RPMI7951 (cell line): Measurements from ENCODE around the gene RRBP1. TPM values are rescaled to one million over a fixed set of nuclear protein-coding genes. Genes with fewer than 3 reads are reported as not detected.
"Not testable (repeated sequence)": the region's sequence is repeated elsewhere in the genome, so short reads cannot be mapped to it uniquely, and the experiment has no call there.

Experiments
- DNase-seq: peaks from one replicate; pipeline ENCODE4 v3.0.0-alpha.2; 2012; ENCODE audit warnings: low read depth
- total RNA-seq: library from RNA; depleted of rRNA; stranded (reverse); fragments of >200 nt; shearing (Covaris generic); gene quantifications from 2 replicates; pipeline ENCODE4 v1.2.3, GENCODE V29; 2014

RRBP1 gene
- total RNA-seq, 1 experiment from 2014 or later = 86.9 TPM

GRCh38 chr20:17662333-17663039 lies 19.6 kb downstream of the RRBP1 start:
- peak; percentile 96 for DNase-seq

- DNase-seq = no peak
These were observed 20.8 kb downstream of the RRBP1 start for GRCh38 chr20:17661121-17661744.

DNA sequence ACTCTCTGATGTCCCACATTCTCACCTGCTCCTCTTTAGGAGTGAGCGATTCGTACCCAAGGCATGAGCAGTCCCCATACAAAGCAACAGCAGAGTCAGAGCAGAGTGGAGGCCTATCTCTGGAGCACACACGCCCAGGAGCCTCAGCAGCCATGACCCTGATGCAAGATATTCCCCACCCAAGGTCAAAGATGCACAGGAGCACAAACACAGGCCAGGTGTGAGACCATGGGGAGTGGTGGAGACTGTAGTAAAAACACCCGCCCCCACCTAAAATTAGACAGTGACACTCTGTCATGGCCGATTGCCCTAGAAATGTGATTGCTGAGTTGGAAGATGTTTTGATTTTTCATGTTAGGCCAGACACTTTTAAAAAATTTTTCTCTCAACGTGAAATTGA lies 21.4 kb downstream of the RRBP1 start:
- no peak for DNase-seq

GRCh38 chr20:17659801-17660200 lies 22.2 kb downstream of the RRBP1 start:
- no peak for DNase-seq

DNA sequence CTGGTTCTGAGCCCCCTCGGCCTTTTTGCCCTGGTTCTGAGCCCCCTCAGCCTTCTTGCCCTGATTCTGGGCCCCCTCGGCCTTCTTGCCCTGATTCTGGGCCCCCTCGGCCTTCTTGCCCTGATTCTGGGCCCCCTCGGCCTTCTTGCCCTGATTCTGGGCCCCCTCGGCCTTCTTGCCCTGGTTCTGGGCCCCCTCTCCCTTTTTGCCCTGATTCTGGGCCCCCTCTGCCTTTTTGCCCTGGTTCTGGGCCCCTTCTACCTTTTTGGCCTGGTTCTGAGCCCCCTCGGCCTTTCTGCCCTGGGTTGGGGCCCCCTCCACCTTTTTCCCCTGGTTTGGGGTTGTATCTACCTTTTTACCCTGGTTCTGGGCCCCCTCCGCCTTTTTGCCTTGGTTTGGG lies 22.7 kb downstream of the RRBP1 start:
- not testable (repeated sequence) for DNase-seq

DNA sequence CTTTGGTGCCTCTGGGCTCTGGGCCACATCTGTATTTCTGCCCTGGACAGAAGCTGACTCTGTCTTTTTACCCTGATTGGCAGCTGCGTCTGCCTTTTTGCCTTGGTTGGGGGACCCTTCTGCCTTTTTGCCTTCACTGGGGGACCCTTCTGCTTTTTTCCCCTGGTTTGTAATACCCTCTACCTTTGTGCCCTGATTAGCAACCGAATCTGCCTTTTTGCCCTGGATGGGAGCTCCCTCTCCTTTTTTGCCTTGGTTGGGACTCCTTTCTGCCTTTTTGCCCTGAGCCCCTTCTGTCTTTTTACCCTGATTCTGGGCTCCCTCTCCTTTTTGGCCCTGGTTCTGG lies 23.4 kb downstream of the RRBP1 start:
- no peak for DNase-seq

DNA sequence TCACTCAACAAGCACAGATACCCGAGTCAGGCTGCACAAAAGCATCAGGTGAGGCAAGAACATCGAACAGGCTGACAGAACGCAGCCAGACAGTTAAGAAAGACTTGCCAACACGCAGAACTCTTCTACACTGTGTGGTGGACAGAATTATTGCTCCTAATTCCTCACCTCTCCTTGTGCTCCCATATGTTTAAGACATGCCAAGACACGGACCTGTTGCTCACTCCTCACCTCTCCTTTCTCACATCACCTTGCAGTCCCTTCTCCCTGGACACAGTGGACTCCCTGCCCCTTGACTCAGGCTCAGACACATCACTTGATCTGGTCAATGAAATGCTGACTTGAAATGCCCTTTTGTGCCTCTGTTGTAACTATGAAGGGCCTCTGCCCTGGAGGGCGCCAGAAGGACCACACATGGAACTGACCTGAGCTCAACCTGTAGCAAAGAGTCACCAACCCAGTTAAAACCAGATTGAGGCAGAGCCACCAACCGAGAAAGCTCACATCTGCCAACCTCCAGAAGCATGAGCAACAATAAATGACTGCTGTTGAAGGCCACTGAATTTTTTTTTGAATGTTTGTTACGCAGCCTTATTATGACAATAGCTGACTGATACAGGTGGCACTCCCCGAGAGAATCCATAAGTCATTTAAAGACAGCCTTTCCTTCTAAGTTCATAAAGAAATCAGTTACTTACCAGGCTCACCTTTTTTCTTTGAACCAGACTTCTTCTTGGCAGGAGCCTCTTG lies 24.0 kb downstream of the RRBP1 start:
- DNase-seq = no peak

GRCh38 chr20:17657079-17657825 lies 24.8 kb downstream of the RRBP1 start:
- no peak for DNase-seq

DNA sequence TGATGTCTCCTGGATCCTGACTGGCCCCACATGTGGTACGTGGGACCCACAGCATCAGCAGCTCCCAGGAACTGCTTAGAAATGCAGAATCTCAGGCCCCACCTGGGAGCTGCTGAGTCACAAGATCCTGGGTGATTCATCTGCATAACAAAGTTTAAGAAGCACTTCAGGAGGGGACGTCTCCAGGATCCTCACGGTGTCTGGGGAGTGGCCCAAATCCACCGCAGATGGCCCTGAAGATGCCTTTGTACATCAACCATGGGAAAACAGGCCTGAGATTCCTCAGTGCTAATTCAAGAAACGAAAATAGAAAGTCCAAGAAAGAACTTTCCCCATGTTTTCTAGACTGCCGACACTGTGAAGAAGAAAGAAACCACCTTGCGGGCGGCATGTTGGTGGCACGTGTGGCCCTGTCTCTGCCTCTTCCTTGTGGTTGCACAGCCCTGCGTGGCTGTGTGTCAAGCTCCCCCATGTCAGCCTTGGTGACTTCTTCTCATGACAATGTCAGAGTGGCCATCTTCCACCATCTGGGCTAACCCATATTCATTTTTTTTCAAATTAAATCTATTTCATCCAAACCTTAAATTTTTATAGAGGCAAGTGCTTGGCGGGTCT lies 26.1 kb downstream of the RRBP1 start:
- DNase-seq = peak; percentile 51

DNA sequence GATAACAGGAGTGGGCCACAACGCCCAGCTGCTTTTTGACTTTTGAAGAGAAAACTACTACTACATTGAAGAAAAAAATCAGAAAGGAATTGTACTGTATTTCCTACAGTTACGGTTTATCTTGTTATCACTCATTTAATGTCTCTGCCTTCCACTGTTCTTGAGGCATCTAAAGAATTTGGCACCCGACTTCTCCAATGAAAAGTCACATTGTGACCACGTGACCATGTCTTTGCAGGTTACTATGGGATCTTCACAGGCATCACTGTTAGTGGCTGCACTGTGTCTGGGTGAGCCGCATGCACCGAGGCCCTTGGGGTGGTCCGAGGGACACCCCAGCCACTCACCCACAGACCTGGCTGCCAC lies 26.8 kb downstream of the RRBP1 start:
- no peak for DNase-seq

DNA sequence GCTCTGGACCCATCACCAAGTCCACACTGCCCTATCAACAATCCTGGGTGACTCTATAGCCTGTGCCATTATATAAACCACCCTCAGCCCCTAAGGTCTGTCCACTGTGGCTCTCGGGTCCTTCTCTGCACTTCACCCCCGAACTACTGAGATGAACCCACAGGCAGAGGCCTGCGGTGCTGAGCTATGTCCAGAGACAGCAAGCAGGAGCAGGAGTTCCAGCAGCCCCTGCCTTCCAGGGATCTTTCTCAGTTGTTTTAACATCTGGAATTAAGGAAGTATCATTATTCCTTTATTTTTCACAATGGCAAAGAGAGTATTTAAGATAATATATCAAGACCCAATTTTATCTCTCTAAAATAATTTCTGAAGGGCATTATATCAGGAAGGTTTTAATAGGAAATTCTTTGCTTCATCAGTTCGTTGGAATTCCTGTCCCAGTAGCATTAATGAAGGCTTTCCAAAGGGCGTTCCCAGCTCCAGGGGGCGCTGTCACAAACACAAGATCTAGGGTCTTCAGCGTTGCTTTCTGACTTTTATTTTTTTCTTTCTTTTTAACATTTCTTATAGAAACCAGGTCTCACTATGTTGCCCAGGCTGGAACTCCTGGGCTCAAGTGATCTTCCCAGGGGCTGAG lies 27.3 kb downstream of the RRBP1 start:
- peak; percentile 55 for DNase-seq

DNA sequence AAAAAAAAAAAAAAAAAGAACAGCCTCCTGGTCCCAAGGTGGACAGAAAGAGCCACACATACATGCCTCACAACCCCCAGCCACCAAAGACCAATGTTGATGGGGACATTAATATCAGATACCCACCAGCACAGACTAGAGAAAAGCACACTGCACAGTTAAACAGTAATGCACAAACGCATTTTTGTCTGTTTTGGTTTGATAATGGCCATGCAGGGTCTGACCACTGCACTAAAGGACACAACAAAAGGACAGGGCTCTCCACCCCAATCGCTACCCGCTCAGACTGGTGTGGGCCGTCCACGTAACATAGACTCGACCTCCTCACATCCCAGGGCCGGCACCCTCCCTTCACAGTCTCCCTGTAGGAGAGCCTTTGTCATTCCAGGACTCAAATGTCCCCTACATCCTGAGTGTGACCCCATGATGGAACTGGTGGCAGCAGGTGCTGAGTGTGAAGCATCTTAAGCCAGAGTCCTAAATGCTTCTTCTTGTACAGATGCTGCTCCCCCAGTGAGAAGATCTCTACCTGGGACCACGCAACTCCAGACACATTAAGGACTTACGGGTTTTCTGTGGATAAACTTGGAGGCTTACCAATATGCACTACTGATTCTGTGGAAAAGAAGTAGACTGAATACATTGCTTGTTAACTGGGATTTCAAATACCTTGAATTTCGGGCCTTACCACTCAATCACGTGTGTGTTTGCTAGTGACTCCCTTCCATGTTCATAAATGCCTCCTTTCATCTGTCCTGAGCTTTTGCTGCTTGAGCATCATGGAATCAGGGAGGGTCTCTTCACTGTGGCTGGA lies 28.0 kb downstream of the RRBP1 start:
- DNase-seq = no peak

GRCh38 chr20:17652411-17652810 lies 29.6 kb downstream of the RRBP1 start:
- DNase-seq = no peak

- no peak for DNase-seq
These were observed 30.2 kb downstream of the RRBP1 start for GRCh38 chr20:17651760-17652388.

DNA sequence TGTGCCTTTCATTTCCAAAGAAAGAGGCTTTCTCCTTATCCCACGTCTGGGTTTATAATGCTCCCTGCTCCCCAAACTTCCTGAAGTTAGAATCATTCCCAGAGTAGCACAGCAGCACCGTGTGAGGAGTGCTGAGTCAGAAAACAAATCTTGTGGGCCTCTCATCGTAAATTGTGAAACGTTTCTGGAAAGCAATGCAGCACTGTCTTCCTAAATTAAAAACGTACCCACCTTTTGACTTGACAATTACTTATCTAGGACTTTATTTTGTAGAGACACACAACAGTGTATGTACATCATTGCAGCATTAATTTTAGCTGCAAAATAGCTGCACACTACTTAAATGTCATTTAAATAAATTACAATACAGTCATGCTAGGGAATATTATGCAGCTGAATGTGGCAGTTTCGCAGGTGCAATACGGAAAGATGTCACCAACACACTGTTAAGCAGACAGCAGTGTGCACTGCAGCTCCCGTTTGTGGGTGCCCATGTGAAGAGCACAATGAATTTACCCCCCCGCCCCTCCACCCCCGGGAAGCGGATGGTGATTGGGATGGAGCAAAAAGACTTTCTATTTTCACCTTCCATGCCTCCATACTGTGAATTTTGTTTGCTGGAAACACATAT lies 30.8 kb downstream of the RRBP1 start:
- no peak for DNase-seq

DNA sequence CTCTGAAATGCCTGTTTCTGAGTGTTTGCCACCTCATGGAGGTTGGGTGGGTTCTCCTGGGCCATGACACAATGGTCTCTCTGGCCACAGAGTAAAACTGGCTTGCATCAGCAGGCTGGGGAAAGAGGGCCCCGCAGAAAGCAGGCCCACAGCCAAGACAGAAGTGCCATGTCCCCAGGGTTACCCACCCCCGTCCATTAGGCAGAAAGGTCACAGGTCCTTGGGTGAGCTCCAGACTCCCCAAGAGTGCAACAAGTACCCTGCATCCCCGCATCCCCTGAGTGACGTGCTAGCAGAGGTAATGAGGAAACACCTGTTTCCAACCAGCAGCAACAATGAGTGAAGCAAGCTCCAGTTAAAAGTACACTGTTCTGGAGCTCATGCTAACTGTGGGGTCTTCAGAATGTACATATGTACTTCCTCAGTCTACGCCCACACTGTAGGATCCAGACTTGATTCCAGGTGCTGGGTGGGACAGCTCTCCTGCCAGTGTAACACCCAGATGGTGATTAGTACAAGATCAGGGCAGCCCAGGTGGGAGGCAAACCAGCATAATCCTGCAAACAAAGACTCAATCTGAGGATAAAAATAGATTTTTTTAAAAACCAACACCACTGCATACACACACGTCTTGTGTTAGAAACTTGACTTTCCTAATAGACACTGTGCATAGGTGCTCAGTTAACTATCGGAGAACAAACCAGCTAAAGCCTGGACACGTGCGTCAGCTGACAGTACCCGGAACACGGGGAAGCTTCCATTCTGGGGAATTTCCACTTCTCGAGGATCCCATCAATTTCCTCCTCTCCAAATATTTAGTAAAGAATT lies 31.5 kb downstream of the RRBP1 start:
- no peak for DNase-seq

GRCh38 chr20:17648791-17649730 lies 33.0 kb downstream of the RRBP1 start:
- DNase-seq = no peak

- DNase-seq = no peak
These were observed 33.8 kb downstream of the RRBP1 start for GRCh38 chr20:17648315-17648646.
